ENCODE results near the gene TIGD6.
A peak's percentile ranks its signal among the peaks of the same experiment; 100 is the strongest.

TIGD6 gene

GRCh38 chr5:150015415-150015814 is 15.0 kb upstream of the TIGD6 start:
- no peak for DNase-seq

GRCh38 chr5:150014456-150014855 is 14.0 kb upstream of the TIGD6 start:
- no peak for DNase-seq

- no peak for DNase-seq
These were observed 13.5 kb upstream of the TIGD6 start for GRCh38 chr5:150013931-150014330.

- no peak for DNase-seq
These were observed 9.4 kb upstream of the TIGD6 start for GRCh38 chr5:150009671-150010387.

GRCh38 chr5:150007050-150007449 is 6.6 kb upstream of the TIGD6 start:
- no peak for DNase-seq

- DNase-seq, result no peak
These were observed 5.9 kb upstream of the TIGD6 start for GRCh38 chr5:150006318-150006717.

- peak; percentile 3 for DNase-seq
These were observed 1.4 kb upstream of the TIGD6 start for GRCh38 chr5:150001660-150002486.

- DNase-seq, result no peak
These were observed 671 bp upstream of the TIGD6 start for GRCh38 chr5:150000990-150001659.

- DNase-seq, result no peak
These were observed 593 bp downstream of the TIGD6 start for GRCh38 chr5:149999866-150000255.

GRCh38 chr5:149999359-149999758 is 1.1 kb downstream of the TIGD6 start:
- DNase-seq, result no peak

- no peak for DNase-seq
These were observed 2.2 kb downstream of the TIGD6 start for GRCh38 chr5:149998281-149998680.

- DNase-seq, result no peak
These were observed 4.1 kb downstream of the TIGD6 start for GRCh38 chr5:149996205-149996890.

- no peak for DNase-seq
These were observed 4.9 kb downstream of the TIGD6 start for GRCh38 chr5:149995385-149996204.

GRCh38 chr5:149993471-149993870 is 7.0 kb downstream of the TIGD6 start:
- DNase-seq, result no peak

GRCh38 chr5:149990518-149991376 is 9.7 kb downstream of the TIGD6 start:
- DNase-seq, result peak; percentile 31

GRCh38 chr5:149988126-149988525 is 12.3 kb downstream of the TIGD6 start:
- DNase-seq, result no peak

GRCh38 chr5:149982505-149982904 is 17.9 kb downstream of the TIGD6 start:
- no peak for DNase-seq

GRCh38 chr5:149981206-149981605 is 19.2 kb downstream of the TIGD6 start:
- DNase-seq, result no peak

GRCh38 chr5:149979896-149980295 is 20.6 kb downstream of the TIGD6 start:
- no peak for DNase-seq

- no peak for DNase-seq
These were observed 25.0 kb downstream of the TIGD6 start for GRCh38 chr5:149975409-149975808.

Measured in NCI-H187 treated with DMSO at 0.1 percent for 48 hours (cell line).